CD14-positive monocyte (primary cell): Measurements from ENCODE around the gene LRRC25. TPM values are rescaled to one million over a fixed set of nuclear protein-coding genes. Genes with fewer than 3 reads are reported as not detected.

ENCODE experiments used
- DNase-seq, 3 donors: peaks; one replicate each; pipeline ENCODE4 v3.0.0-alpha.2; 2011 to 2022
- H2AFZ ChIP-seq: 2 replicates; pipeline ENCODE4 v1.6.0; 2012; ENCODE audit warnings: mild to moderate bottlenecking, low read depth, low read length, inconsistent platforms; ENCODE audit not compliant: insufficient read depth, poor library complexity, severe bottlenecking
- H3K27ac ChIP-seq, 2 donors: 1 replicate in 1 of 2; 2 replicates in 1 of 2; pipeline ENCODE4 v1.5.1; 2012 to 2013; ENCODE audit warnings: low read length in 2 of 2, control low read depth in 1 of 2, inconsistent platforms in 1 of 2, low read depth in 1 of 2, mild to moderate bottlenecking in 1 of 2
- H3K27me3 ChIP-seq, 2 donors: one replicate each; pipeline versions ENCODE4 v1.6.0 to v1.6.1; 2011 to 2013; ENCODE audit warnings: low read length in 2 of 2; ENCODE audit not compliant: control insufficient read depth in 2 of 2, insufficient read depth in 2 of 2
- H3K36me3 ChIP-seq, 2 donors: replicated peaks in 1 of 2; 1 replicate in 1 of 2; 2 replicates in 1 of 2; pipeline versions ENCODE4 v1.5.1 to v1.6.1; 2012 to 2013; ENCODE audit warnings: low read length in 2 of 2, control low read depth in 1 of 2, inconsistent platforms in 1 of 2, mild to moderate bottlenecking in 1 of 2; ENCODE audit not compliant: insufficient read depth in 2 of 2, control insufficient read depth in 1 of 2
- H3K4me1 ChIP-seq, 2 donors: 1 replicate in 1 of 2; 2 replicates in 1 of 2; pipeline versions ENCODE4 v1.5.1 to v1.6.1; 2012 to 2013; ENCODE audit warnings: low read length in 2 of 2, control low read depth in 1 of 2, inconsistent platforms in 1 of 2, mild to moderate bottlenecking in 1 of 2, moderate library complexity in 1 of 2; ENCODE audit not compliant: insufficient read depth in 2 of 2, control insufficient read depth in 1 of 2
- H3K4me2 ChIP-seq: replicated peaks from 2 replicates; pipeline ENCODE3; 2012; ENCODE audit warnings: low read length, moderate library complexity, mild to moderate bottlenecking; ENCODE audit not compliant: poor library complexity, severe bottlenecking; ENCODE audit errors: extremely low read depth
- H3K4me3 ChIP-seq, 3 experiments: fragments of 200-600 bp in 1 of 3; sonication (generic) in 1 of 3; replicated peaks in 1 of 3; 1 replicate in 2 of 3; 2 replicates in 1 of 3; pipeline ENCODE4 v1.5.1; 2011 to 2013; ENCODE audit warnings: low read length in 3 of 3, mild to moderate bottlenecking in 3 of 3, control low read depth in 2 of 3, low read depth in 2 of 3, inconsistent platforms in 1 of 3, moderate library complexity in 1 of 3
- H3K79me2 ChIP-seq: 2 replicates; pipeline ENCODE4 v1.6.0; 2012; ENCODE audit warnings: mild to moderate bottlenecking, control low read depth, inconsistent platforms, low read length, moderate library complexity; ENCODE audit not compliant: insufficient read depth
- H3K9ac ChIP-seq: 2 replicates; pipeline ENCODE4 v1.6.0; 2017; ENCODE audit warnings: low read length, mild to moderate bottlenecking; ENCODE audit not compliant: insufficient read depth, poor library complexity, severe bottlenecking
- H3K9me3 ChIP-seq, 2 donors: replicated peaks in 1 of 2; 1 replicate in 1 of 2; 2 replicates in 1 of 2; pipeline versions ENCODE4 v1.5.1 to v1.6.1; 2012 to 2013; ENCODE audit warnings: low read length in 2 of 2, control low read depth in 1 of 2; ENCODE audit not compliant: control insufficient read depth in 1 of 2, insufficient read depth in 1 of 2
- H4K20me1 ChIP-seq: 2 replicates; pipeline ENCODE4 v1.6.0; 2012; ENCODE audit warnings: mild to moderate bottlenecking, low read length, control low read depth, moderate library complexity; ENCODE audit not compliant: insufficient read depth
- H3K27ac Mint-ChIP-seq, 7 donors: one replicate each; pipeline ENCODE4 v1.8.0; 2020; ENCODE audit warnings: mild to moderate bottlenecking in 7 of 7, mixed read lengths in 7 of 7, moderate library complexity in 6 of 7, inconsistent platforms in 2 of 7
- H3K27me3 Mint-ChIP-seq, 3 donors: one replicate each; pipeline ENCODE4 v1.8.0; 2021 to 2022; ENCODE audit warnings: low read depth in 3 of 3, mild to moderate bottlenecking in 3 of 3, mixed read lengths in 3 of 3, moderate library complexity in 3 of 3, inconsistent platforms in 1 of 3
- H3K36me3 Mint-ChIP-seq, 2 donors: one replicate each; pipeline ENCODE4 v1.8.0; 2020; ENCODE audit warnings: mixed read lengths in 2 of 2, inconsistent platforms in 1 of 2, mild to moderate bottlenecking in 1 of 2
- H3K4me1 Mint-ChIP-seq: one replicate; pipeline ENCODE4 v1.8.0; 2020; ENCODE audit warnings: mild to moderate bottlenecking, mixed read lengths
- H3K4me3 Mint-ChIP-seq, 2 donors: one replicate each; pipeline ENCODE4 v1.8.0; 2020; ENCODE audit warnings: mild to moderate bottlenecking in 2 of 2, mixed read lengths in 2 of 2, moderate library complexity in 1 of 2
- H3K9me3 Mint-ChIP-seq, 7 donors: one replicate each; pipeline ENCODE4 v1.8.0; 2020 to 2022; ENCODE audit warnings: mixed read lengths in 7 of 7, mild to moderate bottlenecking in 6 of 7, moderate library complexity in 6 of 7, inconsistent platforms in 2 of 7
- CTCF ChIP-seq: fragments of 200-600 bp; IDR thresholded peaks from one replicate; pipeline ENCODE4 v1.8.0; 2022; ENCODE audit warnings: antibody characterized with exemption, mild to moderate bottlenecking
- WGBS: methylation state at CpG from one replicate; pipeline ENCODE4 v1.1.5; 2013; ENCODE audit warnings: missing lambda C conversion rate; ENCODE audit not compliant: insufficient coverage; 5-methylcytosine and 5-hydroxymethylcytosine counted together
- intact Hi-C, 2 donors: fragments of 100-400 bp; cut with micrococcal nuclease; formaldehyde crosslinking; loops; one replicate each; pipeline versions ENCODE4 v1.15.0 to v1.15.1; 2023
- polyA plus RNA-seq, 3 donors: library from polyadenylated mRNA; depleted of rRNA in 1 of 3; unstranded in 2 of 3; stranded (reverse) in 1 of 3; fragments of 300-500 nt in 2 of 3; fragments of >200 nt in 1 of 3; fragmentation: Illumina TruSeq in 2 of 3; gene quantifications; 1 replicate in 2 of 3; 2 replicates in 1 of 3; pipeline ENCODE4 v1.2.3, GENCODE V29; 2012 to 2021

The LRRC25 gene
- polyA plus RNA-seq, 3 donors, result 173 to 581 (median 416) TPM

DNA sequence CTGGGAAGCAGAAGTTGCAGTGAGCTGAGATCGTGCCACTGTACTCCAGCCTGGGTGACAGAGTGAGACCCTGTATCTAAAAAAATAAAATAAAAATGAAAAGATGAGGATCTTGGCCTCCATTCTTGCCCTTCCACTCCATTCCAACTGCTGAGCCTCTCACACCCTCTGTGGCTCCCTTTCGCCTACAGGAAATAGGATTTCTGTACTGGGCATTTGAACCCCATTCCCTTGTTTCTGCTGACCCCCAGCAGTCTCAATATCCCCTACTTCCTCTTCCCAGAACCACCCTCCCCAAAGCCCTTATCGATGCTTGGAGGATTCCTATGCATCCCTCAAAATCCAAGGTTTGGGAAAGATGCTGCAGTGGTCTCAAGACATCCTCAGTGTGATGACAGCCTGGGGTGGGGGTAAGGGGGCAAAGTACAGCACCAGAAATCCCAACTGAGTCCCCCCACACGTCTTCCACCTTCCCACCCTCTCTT lies 24.0 kb downstream of the LRRC25 start:
- Histone ChIP-seq H3K9me3 (no peaks in the 10 kb centered on the region), H3K9ac (peak overlapping the region; percentile 59), H3K79me2 (no peaks in the 10 kb centered on the region), H3K4me3 (peak overlapping the region in 1 of 3 experiments; percentile 20), H2AFZ (peak overlapping the region; percentile 57), H3K36me3 (peaks cover 0 to 3% of the 10 kb centered on the region in 2 donors), H3K27ac (peak overlapping the region; percentile 94 to 96), H3K4me1 (peaks cover 32 to 42% of the 10 kb centered on the region in 2 donors), H3K4me2 (peak overlapping the region; percentile 42), H4K20me1 (no peaks in the 10 kb centered on the region), H3K27me3 (no peaks in the 10 kb centered on the region)
- H3K27ac Mint-ChIP-seq, result peak overlapping the region; percentile 93 to 98 (median 94)
- peaks cover 1 to 2% (median 2%) of the 10 kb centered on the region in 3 donors for H3K27me3 Mint-ChIP-seq
- peaks cover 41% of the 10 kb centered on the region for H3K4me1 Mint-ChIP-seq
- intact Hi-C loops, result no loop called here
- H3K4me3 Mint-ChIP-seq, result peak overlapping the region in 1 of 2 donors; percentile 67
- DNase-seq, result no peak
- no peaks in the 10 kb centered on the region for H3K9me3 Mint-ChIP-seq
- WGBS, result 0% methylated on average over 1 of the region's 4 CpGs
- TF ChIP-seq CTCF, result no peak
- H3K36me3 Mint-ChIP-seq, result peaks cover 5 to 8% of the 10 kb centered on the region in 2 donors

- H3K36me3 Mint-ChIP-seq, result peaks cover 33 to 40% of the 10 kb centered on the region in 2 donors
- H3K79me2 ChIP-seq, result no peaks in the 10 kb centered on the region
- H3K9me3 Mint-ChIP-seq, result peaks cover 0 to 4% (median 0%) of the 10 kb centered on the region in 7 donors
- no peak overlapping the region for H3K4me3 Mint-ChIP-seq
- H2AFZ ChIP-seq, result no peak overlapping the region
- no peaks in the 10 kb centered on the region for H3K27me3 ChIP-seq
- no peak for DNase-seq
- H3K27me3 Mint-ChIP-seq, result peaks cover 1 to 5% (median 4%) of the 10 kb centered on the region in 3 donors
- TF ChIP-seq CTCF, result no peak
- peaks cover 3 to 5% of the 10 kb centered on the region in 2 donors for H3K36me3 ChIP-seq
- peaks cover 35% of the 10 kb centered on the region for H3K4me1 Mint-ChIP-seq
- no peaks in the 10 kb centered on the region for H3K9me3 ChIP-seq
- no peak overlapping the region for H3K9ac ChIP-seq
- no peaks in the 10 kb centered on the region for H4K20me1 ChIP-seq
- no peak overlapping the region for H3K4me2 ChIP-seq
- WGBS, result 97% methylated on average over 10 of the region's 15 CpGs
- no peak overlapping the region for H3K27ac ChIP-seq
- H3K4me3 ChIP-seq, result no peak overlapping the region
- H3K4me1 ChIP-seq, result peaks cover 33 to 43% of the 10 kb centered on the region in 2 donors
- intact Hi-C loops, result no loop called here
- peak overlapping the region in 2 of 7 donors; percentile 22 to 30 for H3K27ac Mint-ChIP-seq
These were observed 28.8 kb downstream of the LRRC25 start for GRCh38 chr19:18368504-18369222.
